ENCODE measurements around the gene TPM1. TPM values are rescaled to one million over a fixed set of nuclear protein-coding genes. Genes with fewer than 3 reads are reported as not detected.

TPM1 gene
- total and polyA plus RNA-seq, 10 of the 15 experiments (the other 5 are each of a cell fraction or from before 2014, with no cell fraction given): 0.43 to 10.0 (median 2.4) TPM

DNA sequence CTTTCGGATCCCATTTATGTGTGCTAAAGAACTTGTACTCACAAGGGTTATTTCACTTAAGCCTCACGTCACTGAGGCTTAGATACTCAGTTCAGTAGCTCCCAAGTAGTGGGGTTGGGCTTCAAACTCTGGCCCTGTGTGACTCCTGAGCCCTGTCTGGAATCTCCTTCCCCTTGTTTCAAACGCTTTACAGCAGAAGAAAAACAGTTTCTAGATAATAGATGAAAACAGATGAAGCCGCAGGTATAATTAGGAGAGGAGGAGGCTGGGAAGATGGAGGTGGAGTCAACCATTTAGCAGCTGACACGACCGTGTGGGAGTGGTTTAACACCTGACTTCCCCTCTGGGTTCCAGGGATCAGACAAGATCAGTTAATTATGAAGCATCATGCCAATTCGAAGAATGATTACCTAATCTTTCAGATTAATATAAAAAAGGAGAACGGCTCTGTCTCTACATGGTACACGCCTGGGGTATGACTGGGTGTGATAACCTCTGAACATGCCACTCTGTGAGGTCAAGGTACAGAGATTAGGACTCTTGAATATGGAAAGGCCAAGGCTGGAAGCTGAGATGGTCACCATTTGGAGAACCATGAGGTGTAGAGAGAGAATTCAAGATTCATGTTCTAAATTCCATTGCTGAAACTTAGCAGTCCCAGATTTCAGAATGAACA lies 31.1 kb downstream of the TPM1 start (continued):
- TF ChIP-seq, protein P1, sequence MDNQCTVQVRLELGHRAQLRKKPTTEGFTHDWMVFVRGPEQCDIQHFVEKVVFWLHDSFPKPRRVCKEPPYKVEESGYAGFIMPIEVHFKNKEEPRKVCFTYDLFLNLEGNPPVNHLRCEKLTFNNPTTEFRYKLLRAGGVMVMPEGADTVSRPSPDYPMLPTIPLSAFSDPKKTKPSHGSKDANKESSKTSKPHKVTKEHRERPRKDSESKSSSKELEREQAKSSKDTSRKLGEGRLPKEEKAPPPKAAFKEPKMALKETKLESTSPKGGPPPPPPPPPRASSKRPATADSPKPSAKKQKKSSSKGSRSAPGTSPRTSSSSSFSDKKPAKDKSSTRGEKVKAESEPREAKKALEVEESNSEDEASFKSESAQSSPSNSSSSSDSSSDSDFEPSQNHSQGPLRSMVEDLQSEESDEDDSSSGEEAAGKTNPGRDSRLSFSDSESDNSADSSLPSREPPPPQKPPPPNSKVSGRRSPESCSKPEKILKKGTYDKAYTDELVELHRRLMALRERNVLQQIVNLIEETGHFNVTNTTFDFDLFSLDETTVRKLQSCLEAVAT (IDR thresholded peaks at IDR 0.05): no peak
- no peak for TF ChIP-seq ZNF207 (IDR thresholded peaks at IDR 0.05; ENCODE audit: borderline replicate concordance)
- TF ChIP-seq FOXK2 (IDR thresholded peaks at IDR 0.05): no peak

DNA sequence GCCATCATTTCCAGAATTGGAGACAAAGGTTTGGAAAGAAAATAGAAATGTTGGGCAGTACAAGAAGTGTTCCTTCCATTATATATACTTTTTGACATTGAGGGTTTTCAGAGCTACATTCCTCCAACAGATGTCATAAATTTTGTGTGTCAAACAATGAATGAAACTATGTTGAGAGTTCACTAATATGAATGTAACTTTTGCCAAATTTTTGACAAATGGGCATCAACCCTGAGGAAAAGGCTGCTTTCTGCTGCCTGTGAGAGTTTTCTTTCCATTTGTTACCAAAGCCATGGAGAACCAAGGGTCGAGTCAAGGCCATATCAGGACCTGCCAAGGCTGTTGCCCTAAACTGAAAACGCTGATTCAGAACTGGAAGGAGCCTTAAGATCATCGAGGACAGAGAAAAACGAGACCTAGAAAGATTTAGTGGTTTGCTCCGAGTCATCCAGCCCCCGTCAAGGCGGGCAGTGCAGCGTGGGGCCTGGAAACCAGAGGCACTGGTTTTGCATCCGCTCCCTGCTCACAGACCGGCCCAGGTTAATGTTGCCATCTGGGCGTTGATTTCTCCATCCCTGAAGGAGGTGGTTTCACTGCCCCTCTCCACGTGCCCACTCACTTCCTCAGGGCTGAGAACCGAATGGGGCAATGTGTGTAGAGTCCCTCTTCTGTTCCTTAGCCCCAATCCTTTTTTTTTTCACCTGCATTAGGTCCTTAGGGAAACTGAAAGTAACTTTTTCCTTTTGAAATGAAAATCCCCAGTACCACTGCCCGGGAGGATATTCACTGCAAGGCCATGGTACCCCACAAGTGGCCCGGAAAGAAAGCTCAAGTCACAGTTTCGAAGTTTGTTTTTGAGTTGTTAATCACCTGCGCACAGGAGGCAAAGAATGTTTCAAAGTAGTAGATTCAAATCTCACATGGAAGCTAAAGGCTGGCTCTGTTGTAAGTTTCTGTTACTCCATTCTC lies 32.8 kb downstream of the TPM1 start:
- intact Hi-C loops (cut with micrococcal nuclease; ENCODE audit: unreplicated experiment): no loop called here
- POLR2A ChIA-PET: no interaction called here
- SMC1A ChIA-PET (ENCODE audit: uncharacterized antibody, unreplicated experiment): interaction anchor here (0.7 to 0.8 kb wide), 2 partner anchors 31 to 36 kb away, joined by 3 read pairs; no protein-coding TSS in a partner anchor
- H3K4me1 ChIP-seq (ENCODE audit: control insufficient read depth, insufficient read depth, low read length): peaks cover 9% of the 10 kb centered on the region
- no peak for DNase-seq (ENCODE audit: low read depth, low spot score)
- H3K9ac ChIP-seq (ENCODE audit: control insufficient read depth, insufficient read depth, low read length): no peak overlapping the region
- RAD21 ChIA-PET (ENCODE audit: unreplicated experiment): no interaction called here
- no peaks in the 10 kb centered on the region; the same call in 1 of the 2 replicates for H4K20me1 ChIP-seq (ENCODE audit: control insufficient read depth, insufficient read depth)
- H3K79me2 ChIP-seq (ENCODE audit: control insufficient read depth, insufficient read depth, low read length): no peaks in the 10 kb centered on the region
- no peak overlapping the region for H2AFZ ChIP-seq (ENCODE audit: control insufficient read depth, low read depth, low read length)
- H3K9me3 ChIP-seq (replicated peaks; ENCODE audit: control insufficient read depth, insufficient read depth, low read length): no peaks in the 10 kb centered on the region
- no peak overlapping the region for H3K4me2 ChIP-seq (ENCODE audit: control insufficient read depth, insufficient read depth)
- CTCF ChIA-PET: interaction anchor here (1.7 kb wide), 1 partner anchor 19 kb away, joined by 4 read pairs; no protein-coding TSS in a partner anchor
- 35% methylated on average over 17 of the region's 17 CpGs for WGBS (ENCODE audit: insufficient coverage, insufficient replicate concordance, low lambda C conversion rate, missing lambda C conversion rate)
- H3K4me3 ChIP-seq: no peak overlapping the region
- in situ Hi-C loops (cut with MboI): no loop called here
- no peak for ATAC-seq
- TF ChIP-seq EP300 (IDR thresholded peaks at IDR 0.05; ENCODE audit: borderline replicate concordance in 1 of 2, control insufficient read depth in 1 of 2, low read depth in 2 of 2, low read length in 2 of 2): no peak
- TF ChIP-seq KLF5 (IDR thresholded peaks at IDR 0.05; ENCODE audit: partially characterized antibody): no peak
- no peak for TF ChIP-seq SUPT20H (IDR thresholded peaks at IDR 0.05; ENCODE audit: borderline replicate concordance, control insufficient read depth, low read depth, low read length)
- TF ChIP-seq, protein P2, sequence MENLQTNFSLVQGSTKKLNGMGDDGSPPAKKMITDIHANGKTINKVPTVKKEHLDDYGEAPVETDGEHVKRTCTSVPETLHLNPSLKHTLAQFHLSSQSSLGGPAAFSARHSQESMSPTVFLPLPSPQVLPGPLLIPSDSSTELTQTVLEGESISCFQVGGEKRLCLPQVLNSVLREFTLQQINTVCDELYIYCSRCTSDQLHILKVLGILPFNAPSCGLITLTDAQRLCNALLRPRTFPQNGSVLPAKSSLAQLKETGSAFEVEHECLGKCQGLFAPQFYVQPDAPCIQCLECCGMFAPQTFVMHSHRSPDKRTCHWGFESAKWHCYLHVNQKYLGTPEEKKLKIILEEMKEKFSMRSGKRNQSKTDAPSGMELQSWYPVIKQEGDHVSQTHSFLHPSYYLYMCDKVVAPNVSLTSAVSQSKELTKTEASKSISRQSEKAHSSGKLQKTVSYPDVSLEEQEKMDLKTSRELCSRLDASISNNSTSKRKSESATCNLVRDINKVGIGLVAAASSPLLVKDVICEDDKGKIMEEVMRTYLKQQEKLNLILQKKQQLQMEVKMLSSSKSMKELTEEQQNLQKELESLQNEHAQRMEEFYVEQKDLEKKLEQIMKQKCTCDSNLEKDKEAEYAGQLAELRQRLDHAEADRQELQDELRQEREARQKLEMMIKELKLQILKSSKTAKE (IDR thresholded peaks at IDR 0.05; ENCODE audit: low read depth, poor library complexity, severe bottlenecking): no peak
- TF ChIP-seq BMI1 (IDR thresholded peaks at IDR 0.05; ENCODE audit: borderline replicate concordance): no peak
- TF ChIP-seq, protein P3, sequence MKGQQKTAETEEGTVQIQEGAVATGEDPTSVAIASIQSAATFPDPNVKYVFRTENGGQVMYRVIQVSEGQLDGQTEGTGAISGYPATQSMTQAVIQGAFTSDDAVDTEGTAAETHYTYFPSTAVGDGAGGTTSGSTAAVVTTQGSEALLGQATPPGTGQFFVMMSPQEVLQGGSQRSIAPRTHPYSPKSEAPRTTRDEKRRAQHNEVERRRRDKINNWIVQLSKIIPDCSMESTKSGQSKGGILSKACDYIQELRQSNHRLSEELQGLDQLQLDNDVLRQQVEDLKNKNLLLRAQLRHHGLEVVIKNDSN (IDR thresholded peaks at IDR 0.05; ENCODE audit: borderline replicate concordance, extremely low read length, insufficient read depth, low read depth, low read length): no peak
- no peak for FAIRE-seq
- no peaks in the 10 kb centered on the region for H3K27me3 ChIP-seq (replicated peaks in 1 of 2; ENCODE audit: control insufficient read depth in 2 of 2, insufficient read depth in 2 of 2, low read length in 1 of 2)
- BruUV-seq (replicated peaks): no TSS peak
- no peaks in the 10 kb centered on the region for H3K36me3 ChIP-seq (ENCODE audit: control insufficient read depth in 2 of 2, insufficient read depth in 2 of 2, low read length in 1 of 2)
- no peak overlapping the region for H3K27ac ChIP-seq (ENCODE audit: control insufficient read depth, insufficient read depth)

Measured in GM12878 (cell line).